ENCODE measurements around the gene GTF2H2C. TPM values are rescaled to one million over a fixed set of nuclear protein-coding genes. Genes with fewer than 3 reads are reported as not detected.
"Not testable (repeated sequence)": the region's sequence is repeated elsewhere in the genome, so short reads cannot be mapped to it uniquely, and the experiment has no call there.

GTF2H2C gene
- total RNA-seq, 4 donors from 2014 or later, result 13.9 to 22.7 (median 16.3) TPM

GRCh38 chr5:69601947-69602346 is 42.0 kb downstream of the GTF2H2C start:
- H3K4me1 ChIP-seq; H3K9me3 ChIP-seq; H3K36me3 ChIP-seq; H3K27me3 ChIP-seq; intact Hi-C loops (cut with DNase I); H3K27ac ChIP-seq (replicated peaks in 1 of 4); H3K4me3 ChIP-seq; DNase-seq (ENCODE audit: extremely low spot score): not testable (repeated sequence)
- no CpG with 5 or more reads among the region's 6 CpGs for WGBS

- intact Hi-C loops (cut with DNase I); H3K27me3 ChIP-seq; DNase-seq (ENCODE audit: extremely low spot score); H3K9me3 ChIP-seq; H3K27ac ChIP-seq (replicated peaks in 1 of 4); H3K4me1 ChIP-seq; H3K4me3 ChIP-seq; H3K36me3 ChIP-seq: not testable (repeated sequence)
- 89% methylated on average over 3 of the region's 6 CpGs for WGBS
Measured at GRCh38 chr5:69606839-69607238, 46.8 kb downstream of the GTF2H2C start.

GRCh38 chr5:69607750-69608149 is 47.8 kb downstream of the GTF2H2C start:
- H3K4me1 ChIP-seq; H3K4me3 ChIP-seq; intact Hi-C loops (cut with DNase I); H3K9me3 ChIP-seq; DNase-seq (ENCODE audit: extremely low spot score); H3K27me3 ChIP-seq; H3K27ac ChIP-seq (replicated peaks in 1 of 4); H3K36me3 ChIP-seq: not testable (repeated sequence)
- WGBS, result no CpG with 5 or more reads among the region's 1 CpG

- H3K36me3 ChIP-seq; H3K9me3 ChIP-seq; H3K4me1 ChIP-seq; H3K27ac ChIP-seq (replicated peaks in 1 of 4); H3K27me3 ChIP-seq; intact Hi-C loops (cut with DNase I); H3K4me3 ChIP-seq; DNase-seq (ENCODE audit: extremely low spot score): not testable (repeated sequence)
- WGBS, result no CpG with 5 or more reads among the region's 6 CpGs
Measured at GRCh38 chr5:69608861-69609496, 49.0 kb downstream of the GTF2H2C start.

GRCh38 chr5:69614843-69615242 is 54.9 kb downstream of the GTF2H2C start:
- H3K36me3 ChIP-seq; intact Hi-C loops (cut with DNase I); H3K4me1 ChIP-seq; H3K27me3 ChIP-seq; DNase-seq (ENCODE audit: extremely low spot score); H3K27ac ChIP-seq (replicated peaks in 1 of 4); H3K9me3 ChIP-seq; H3K4me3 ChIP-seq: not testable (repeated sequence)
- WGBS, result no CpG with 5 or more reads among the region's 7 CpGs

- H3K27me3 ChIP-seq; H3K4me3 ChIP-seq; H3K36me3 ChIP-seq; DNase-seq (ENCODE audit: extremely low spot score); H3K27ac ChIP-seq (replicated peaks in 1 of 4); H3K4me1 ChIP-seq; H3K9me3 ChIP-seq; intact Hi-C loops (cut with DNase I): not testable (repeated sequence)
- WGBS, result 100% methylated on average over 5 of the region's 9 CpGs
Measured at GRCh38 chr5:69631879-69632278, 71.9 kb downstream of the GTF2H2C start.

Small RNAs within 50 kb of the gene (small RNA-seq; reads per million reads assigned to genes)
- gene RNU6-724P, result 0 reads per million in 3 donors

Other genes starting within 250 kb of the GTF2H2C start
- gene CCDC125, start 227.4 kb upstream of the GTF2H2C start, total RNA-seq, result 1 to 10 TPM; 2.3 to 4.2 (median 3.1) TPM
- 10 to 100 TPM; 16.1 to 22.0 (median 19.0) TPM for gene AK6, start 190.7 kb upstream of the GTF2H2C start, total RNA-seq
- 10 to 100 TPM; 28.6 to 38.4 (median 31.5) TPM for gene TAF9, start 190.7 kb upstream of the GTF2H2C start, total RNA-seq
- gene RAD17, start 190.4 kb upstream of the GTF2H2C start, total RNA-seq, result 10 to 100 TPM; 14.6 to 22.0 (median 20.0) TPM
- 1 to 10 TPM in 1 of 4 donors, under 1 TPM in 3; 0.42 to 1.0 (median 0.93) TPM for gene MARVELD2, start 145.1 kb upstream of the GTF2H2C start, total RNA-seq
- 1 to 10 TPM in 3 of 4 donors, under 1 TPM in 1; 0.83 to 4.2 (median 1.8) TPM for gene OCLN, start 67.4 kb upstream of the GTF2H2C start, total RNA-seq